HG03064 (cell line): ENCODE data around the gene RRP15.

ENCODE experiments used
- ATAC-seq: cut with Tn5 transposase; IDR thresholded peaks from one replicate; pipeline ENCODE4 v1.9.1; 2021; ENCODE audit warnings: low read depth; ENCODE audit not compliant: unreplicated experiment

The RRP15 gene

GRCh38 chr1:218284917-218285635 is at the start of gene RRP15:
Gene RRP15, plus strand, starts transcription at chr1:218285293. Its CDS starts 24 bp downstream, at chr1:218285317.
- peak; percentile 99 for ATAC-seq

GRCh38 chr1:218242171-218242570 is 42.9 kb upstream of the RRP15 start:
- no peak for ATAC-seq

- no peak for ATAC-seq
Observed at GRCh38 chr1:218247339-218247738, 37.8 kb upstream of the RRP15 start.

- no peak for ATAC-seq
Observed at GRCh38 chr1:218249338-218250140, 35.6 kb upstream of the RRP15 start.

GRCh38 chr1:218250492-218250891 is 34.6 kb upstream of the RRP15 start:
- no peak for ATAC-seq

GRCh38 chr1:218254296-218254946 is 30.7 kb upstream of the RRP15 start:
- no peak for ATAC-seq

GRCh38 chr1:218255090-218255489 is 30.0 kb upstream of the RRP15 start:
- no peak for ATAC-seq

GRCh38 chr1:218257371-218257770 is 27.7 kb upstream of the RRP15 start:
- no peak for ATAC-seq

GRCh38 chr1:218257971-218258370 is 27.1 kb upstream of the RRP15 start:
- ATAC-seq, result no peak

- ATAC-seq, result no peak
Observed at GRCh38 chr1:218259339-218259738, 25.8 kb upstream of the RRP15 start.

- ATAC-seq, result no peak
Observed at GRCh38 chr1:218259800-218260199, 25.3 kb upstream of the RRP15 start.

GRCh38 chr1:218262259-218262658 is 22.8 kb upstream of the RRP15 start:
- no peak for ATAC-seq

- no peak for ATAC-seq
Observed at GRCh38 chr1:218266356-218266755, 18.7 kb upstream of the RRP15 start.

GRCh38 chr1:218272366-218272765 is 12.7 kb upstream of the RRP15 start:
- no peak for ATAC-seq

- ATAC-seq, result no peak
Observed at GRCh38 chr1:218273762-218274479, 11.2 kb upstream of the RRP15 start.

- no peak for ATAC-seq
Observed at GRCh38 chr1:218274511-218274910, 10.6 kb upstream of the RRP15 start.

- no peak for ATAC-seq
Observed at GRCh38 chr1:218275823-218276222, 9.3 kb upstream of the RRP15 start.

GRCh38 chr1:218281285-218281684 is 3.8 kb upstream of the RRP15 start:
- no peak for ATAC-seq

- ATAC-seq, result peak; percentile 17
Observed at GRCh38 chr1:218284377-218284916, 646 bp upstream of the RRP15 start.

GRCh38 chr1:218292515-218292914 is 7.4 kb downstream of the RRP15 start:
- ATAC-seq, result no peak
